Lower lobe of right lung (tissue), 2 donors: Measurements from ENCODE around the gene RAPGEF5. TPM values are rescaled to one million over a fixed set of nuclear protein-coding genes. Genes with fewer than 3 reads are reported as not detected.
A peak's percentile ranks its signal among the peaks of the same experiment; 100 is the strongest.

Experiments used
- ATAC-seq, 2 donors: fragments of 200-7000 bp; cut with Tn5 transposase; one replicate each; pipeline ENCODE4 v1.9.1; 2020 to 2022; ENCODE audit warnings: mild to moderate bottlenecking in 2 of 2, moderate library complexity in 2 of 2
- DNase-seq: peaks from one replicate; pipeline ENCODE4 v3.0.0-alpha.2; 2020
- H3K27ac ChIP-seq: fragments of 200-600 bp; one replicate; pipeline ENCODE4 v1.8.0; 2022
- H3K27me3 ChIP-seq: fragments of 200-600 bp; one replicate; pipeline ENCODE4 v1.8.0; 2022; ENCODE audit warnings: low read depth
- H3K36me3 ChIP-seq: fragments of 200-600 bp; one replicate; pipeline ENCODE4 v1.8.0; 2022; ENCODE audit warnings: mild to moderate bottlenecking
- H3K4me1 ChIP-seq: fragments of 200-600 bp; one replicate; pipeline ENCODE4 v1.8.0; 2022
- H3K4me3 ChIP-seq: fragments of 200-600 bp; one replicate; pipeline ENCODE4 v1.8.0; 2022; ENCODE audit warnings: mild to moderate bottlenecking
- H3K9me3 ChIP-seq: fragments of 200-600 bp; one replicate; pipeline ENCODE4 v1.8.0; 2022
- CTCF ChIP-seq: fragments of 200-600 bp; IDR thresholded peaks from one replicate; pipeline ENCODE4 v1.8.0; 2022; ENCODE audit warnings: antibody characterized with exemption, mild to moderate bottlenecking
- intact Hi-C: fragments of 100-400 bp; cut with DNase I; formaldehyde crosslinking; loops from one replicate; pipeline ENCODE4 v1.11.0; 2022
- total RNA-seq: library from RNA; stranded (reverse); fragmentation: NEBNext Ultra II Directional; extraction: Animal tissue kit (Norgen Biotek cat#: 25700); gene quantifications from one replicate; pipeline ENCODE4 v1.2.1, GENCODE V29; 2021
- donor health status: DM: no; HTN: yes; CAD: no; lungs with severe emphysema.

RAPGEF5 gene
- total RNA-seq, 1 donor from 2014 or later: 85.1 TPM

DNA sequence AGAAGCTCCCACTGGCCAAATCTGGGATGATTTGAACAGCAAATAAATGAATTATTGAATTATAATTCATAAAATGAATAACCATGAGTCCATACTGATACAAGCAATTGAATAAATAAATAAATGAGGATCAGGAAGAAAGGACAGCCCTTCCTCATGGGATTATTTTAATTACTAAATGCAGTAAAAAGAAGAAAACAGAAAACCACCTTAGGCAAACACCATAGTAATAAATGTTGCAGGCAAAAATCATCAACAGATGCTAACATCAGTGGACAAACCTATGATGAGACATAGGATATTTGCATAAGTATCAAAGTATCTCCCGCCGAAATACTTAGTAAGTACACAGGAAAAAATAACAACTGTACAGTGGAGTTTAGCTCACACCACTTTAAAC is 33.2 kb downstream of the RAPGEF5 start:
- Histone ChIP-seq H3K36me3 (no peaks in the 10 kb centered on the region), H3K27ac (no peak overlapping the region), H3K9me3 (no peaks in the 10 kb centered on the region), H3K27me3 (no peaks in the 10 kb centered on the region), H3K4me1 (no peaks in the 10 kb centered on the region), H3K4me3 (no peak overlapping the region)
- ATAC-seq (no peak), DNase-seq (no peak)
- intact Hi-C loops: no loop called here
- TF ChIP-seq CTCF: no peak

GRCh38 chr7:22320416-22320815 is 36.5 kb downstream of the RAPGEF5 start:
- no peak for TF ChIP-seq CTCF
- H3K4me3 ChIP-seq: no peak overlapping the region
- H3K36me3 ChIP-seq: no peaks in the 10 kb centered on the region
- no peaks in the 10 kb centered on the region for H3K4me1 ChIP-seq
- no peaks in the 10 kb centered on the region for H3K27me3 ChIP-seq
- intact Hi-C loops: no loop called here
- H3K27ac ChIP-seq: no peak overlapping the region
- ATAC-seq (peak in 1 of 2 donors; percentile 8), DNase-seq (no peak)
- no peaks in the 10 kb centered on the region for H3K9me3 ChIP-seq

DNA sequence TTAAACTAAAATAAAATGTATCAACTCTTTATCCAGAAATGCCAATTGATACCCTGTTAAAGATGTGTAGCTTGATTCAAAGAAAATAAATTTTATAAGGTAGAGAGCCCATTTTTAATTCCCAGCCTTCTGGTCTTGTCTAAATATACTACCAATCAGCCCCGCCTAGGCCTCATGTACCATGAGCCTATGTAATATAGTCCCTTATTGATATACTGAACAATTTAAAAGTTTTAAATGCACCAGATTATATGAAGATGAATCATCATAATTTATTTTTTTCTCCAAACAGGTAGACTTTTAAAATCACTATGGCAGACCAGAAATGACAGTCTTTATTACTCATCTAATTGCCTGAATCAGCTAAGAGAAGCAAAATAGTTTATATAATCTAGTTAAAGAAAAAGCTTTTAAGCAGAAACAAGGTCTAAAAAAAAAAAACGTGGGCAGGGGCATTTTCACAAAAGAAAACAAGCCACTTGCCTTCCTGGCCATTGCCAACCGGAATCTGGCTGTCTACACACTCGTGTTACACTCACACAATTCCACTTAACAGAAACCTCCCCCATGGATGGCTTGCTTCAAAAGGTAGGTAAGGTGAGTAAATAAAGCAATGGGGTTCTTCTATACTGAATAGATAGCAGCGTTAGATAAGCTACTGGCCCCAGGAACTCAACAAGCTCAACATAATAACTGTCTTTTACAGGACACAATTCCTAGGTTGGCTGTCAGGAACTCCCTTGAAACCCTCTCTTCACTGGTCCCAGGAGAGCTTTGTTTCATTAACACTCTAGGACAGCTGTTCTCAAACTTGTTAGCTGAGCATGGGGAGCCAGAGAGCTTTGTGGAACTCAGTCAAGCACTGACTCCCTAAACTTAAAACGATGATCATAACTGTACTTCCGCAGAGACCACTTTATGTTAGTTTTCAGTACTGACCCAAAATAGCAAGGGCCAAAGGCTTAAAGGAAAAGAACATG is 37.2 kb downstream of the RAPGEF5 start:
- no peak overlapping the region for H3K27ac ChIP-seq
- no peak overlapping the region for H3K4me3 ChIP-seq
- no peaks in the 10 kb centered on the region for H3K36me3 ChIP-seq
- no peaks in the 10 kb centered on the region for H3K9me3 ChIP-seq
- no peak for DNase-seq
- ATAC-seq: peak; percentile 48 to 69
- H3K4me1 ChIP-seq: no peaks in the 10 kb centered on the region
- H3K27me3 ChIP-seq: no peaks in the 10 kb centered on the region
- TF ChIP-seq CTCF: no peak
- intact Hi-C loops: no loop called here

- Histone ChIP-seq H3K36me3 (no peaks in the 10 kb centered on the region), H3K4me3 (no peak overlapping the region), H3K27me3 (no peaks in the 10 kb centered on the region), H3K27ac (no peak overlapping the region), H3K4me1 (no peaks in the 10 kb centered on the region), H3K9me3 (no peaks in the 10 kb centered on the region)
- no peak for TF ChIP-seq CTCF
- DNase-seq (no peak), ATAC-seq (no peak)
- intact Hi-C loops: no loop called here
Observed at GRCh38 chr7:22318376-22318775, 38.6 kb downstream of the RAPGEF5 start.

DNA sequence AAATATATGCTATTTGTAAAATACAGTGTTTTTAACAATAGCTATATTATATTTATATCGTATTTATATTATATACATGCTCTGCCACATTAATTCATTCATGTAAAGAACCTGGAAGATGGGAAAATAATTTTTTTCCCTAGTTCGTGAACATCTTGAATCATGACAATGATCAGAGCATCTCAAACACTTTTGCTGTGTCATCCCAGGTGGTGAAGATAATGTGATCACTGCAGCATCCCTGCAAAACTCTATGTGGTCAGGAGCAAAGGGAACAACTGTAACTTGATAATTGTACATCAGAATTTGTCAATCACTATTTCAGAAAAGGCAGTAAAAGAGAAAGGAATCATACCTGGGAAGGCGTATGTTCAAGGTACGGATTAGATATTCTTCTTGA is 39.3 kb downstream of the RAPGEF5 start:
- intact Hi-C loops: no loop called here
- no peaks in the 10 kb centered on the region for H3K4me1 ChIP-seq
- H3K9me3 ChIP-seq: no peaks in the 10 kb centered on the region
- no peak for TF ChIP-seq CTCF
- no peak overlapping the region for H3K27ac ChIP-seq
- no peaks in the 10 kb centered on the region for H3K27me3 ChIP-seq
- DNase-seq (no peak), ATAC-seq (no peak)
- H3K36me3 ChIP-seq: no peaks in the 10 kb centered on the region
- H3K4me3 ChIP-seq: no peak overlapping the region
